ENCODE data around the gene TBL3.

Gene TBL3

GRCh38 chr16:2019518-2019920 is 47.7 kb downstream of the TBL3 start, which contains the start of gene NPW:
TSS of gene NPW (plus strand) at chr16:2019785.
- Histone ChIP-seq H3K4me2 (ENCODE audit: low read depth, low read length) (no peak within 1 kb of the TSS), H3K4me1 (ENCODE audit: low read length) (peaks cover 5% of the 10 kb centered on the region; the same call in 1 of the 2 replicates), H3K27me3 (replicated peaks; ENCODE audit: insufficient read depth, low read length) (peaks cover 29% of the 10 kb centered on the region), H3K27ac (ENCODE audit: low read length) (no peak within 1 kb of the TSS), H3K9me3 (replicated peaks; ENCODE audit: insufficient read depth, low read length) (no peaks in the 10 kb centered on the region), H2AFZ (ENCODE audit: low read length) (no peak within 1 kb of the TSS), H3K9me2 (replicated peaks; ENCODE audit: insufficient read depth, low read length) (no peaks in the 10 kb centered on the region), H4K20me1 (ENCODE audit: insufficient read depth, low read length) (no peaks in the 10 kb centered on the region), H3F3A (ENCODE audit: insufficient read depth, low read length) (no peaks in the 10 kb centered on the region), H3K9ac (ENCODE audit: low read length) (no peak within 1 kb of the TSS), H3K36me3 (replicated peaks; ENCODE audit: insufficient read depth, low read length) (no peaks in the 10 kb centered on the region), H3K4me3 (ENCODE audit: low read length) (no peak within 1 kb of the TSS), H3K79me2 (ENCODE audit: low read length) (no peaks in the 10 kb centered on the region)
- TF ChIP-seq EZH2 (optimal IDR thresholded peaks at IDR 0.05; ENCODE audit: low read depth, low read length) (no peak), EZH2phosphoT487 (IDR thresholded peaks at IDR 0.05; ENCODE audit: low read length) (no peak), CTCF (IDR thresholded peaks at IDR 0.05; ENCODE audit: low read length) (no peak)
- DNase-seq = no peak

DNA sequence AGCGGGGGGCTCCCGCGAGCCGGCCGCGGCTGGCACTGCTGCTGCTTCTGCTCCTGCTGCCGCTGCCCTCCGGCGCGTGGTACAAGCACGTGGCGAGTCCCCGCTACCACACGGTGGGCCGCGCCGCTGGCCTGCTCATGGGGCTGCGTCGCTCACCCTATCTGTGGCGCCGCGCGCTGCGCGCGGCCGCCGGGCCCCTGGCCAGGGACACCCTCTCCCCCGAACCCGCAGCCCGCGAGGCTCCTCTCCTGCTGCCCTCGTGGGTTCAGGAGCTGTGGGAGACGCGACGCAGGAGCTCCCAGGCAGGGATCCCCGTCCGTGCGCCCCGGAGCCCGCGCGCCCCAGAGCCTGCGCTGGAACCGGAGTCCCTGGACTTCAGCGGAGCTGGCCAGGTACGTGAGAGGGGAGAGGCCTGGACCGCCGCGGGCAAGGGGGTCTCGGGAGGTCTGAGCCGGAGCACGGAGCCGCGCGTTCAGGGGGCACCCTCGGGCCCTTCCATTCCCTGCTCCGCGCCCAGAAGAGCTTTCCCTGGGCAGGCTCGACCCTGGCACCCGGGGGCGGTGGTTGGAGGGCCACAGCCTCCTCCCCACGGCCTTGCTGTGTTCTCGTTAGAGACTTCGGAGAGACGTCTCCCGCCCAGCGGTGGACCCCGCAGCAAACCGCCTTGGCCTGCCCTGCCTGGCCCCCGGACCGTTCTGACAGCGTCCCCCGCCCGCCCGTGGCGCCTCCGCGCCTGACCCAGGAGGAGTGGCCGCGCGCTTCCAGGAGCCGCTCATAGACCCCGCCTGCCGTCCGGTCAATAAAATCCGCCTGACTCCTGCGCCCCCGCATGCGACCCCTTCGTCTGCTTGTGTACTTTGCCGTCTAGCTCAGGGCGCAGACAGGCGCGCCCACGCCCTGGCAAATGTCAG is 48.3 kb downstream of the TBL3 start:
- H3K9ac ChIP-seq (ENCODE audit: low read length) = no peak overlapping the region
- peaks cover 29% of the 10 kb centered on the region for H3K27me3 ChIP-seq (replicated peaks; ENCODE audit: insufficient read depth, low read length)
- no peak overlapping the region for H2AFZ ChIP-seq (ENCODE audit: low read length)
- no peaks in the 10 kb centered on the region for H4K20me1 ChIP-seq (ENCODE audit: insufficient read depth, low read length)
- no peak overlapping the region for H3K4me3 ChIP-seq (ENCODE audit: low read length)
- H3K27ac ChIP-seq (ENCODE audit: low read length) = no peak overlapping the region
- no peaks in the 10 kb centered on the region for H3K9me3 ChIP-seq (replicated peaks; ENCODE audit: insufficient read depth, low read length)
- H3F3A ChIP-seq (ENCODE audit: insufficient read depth, low read length) = no peaks in the 10 kb centered on the region
- no peaks in the 10 kb centered on the region for H3K79me2 ChIP-seq (ENCODE audit: low read length)
- H3K9me2 ChIP-seq (replicated peaks; ENCODE audit: insufficient read depth, low read length) = no peaks in the 10 kb centered on the region
- H3K36me3 ChIP-seq (replicated peaks; ENCODE audit: insufficient read depth, low read length) = no peaks in the 10 kb centered on the region
- TF ChIP-seq CTCF (IDR thresholded peaks at IDR 0.05; ENCODE audit: low read length) = no peak
- TF ChIP-seq EZH2 (optimal IDR thresholded peaks at IDR 0.05; ENCODE audit: low read depth, low read length) = no peak
- TF ChIP-seq EZH2phosphoT487 (IDR thresholded peaks at IDR 0.05; ENCODE audit: low read length) = no peak
- peaks cover 5% of the 10 kb centered on the region; the same call in 1 of the 2 replicates for H3K4me1 ChIP-seq (ENCODE audit: low read length)
- H3K4me2 ChIP-seq (ENCODE audit: low read depth, low read length) = no peak overlapping the region
- DNase-seq = no peak

DNA sequence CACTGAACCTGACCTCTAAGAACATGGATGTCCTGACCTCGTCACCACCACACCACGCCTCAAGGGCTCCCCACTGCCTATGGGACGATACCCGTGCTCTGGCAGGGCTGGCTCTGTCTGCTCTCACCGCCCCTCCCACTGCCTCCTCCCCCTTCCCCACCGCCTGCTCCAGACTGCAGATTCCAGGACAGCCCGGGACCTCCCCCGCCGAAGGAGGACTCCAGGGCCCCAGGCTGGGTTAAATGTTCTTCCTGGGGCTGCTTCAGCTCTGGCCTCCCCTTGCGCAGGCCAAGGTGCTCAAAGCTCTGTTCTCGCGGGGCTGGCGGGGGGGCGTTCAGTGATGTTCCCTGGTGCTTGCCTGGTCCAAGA is 50.9 kb downstream of the TBL3 start:
- H3K36me3 ChIP-seq (replicated peaks; ENCODE audit: insufficient read depth, low read length) = no peaks in the 10 kb centered on the region
- no peaks in the 10 kb centered on the region for H3K9me2 ChIP-seq (replicated peaks; ENCODE audit: insufficient read depth, low read length)
- peak; percentile 27 for DNase-seq
- peak overlapping the region; percentile 92 for H2AFZ ChIP-seq (ENCODE audit: low read length)
- no peaks in the 10 kb centered on the region for H3K9me3 ChIP-seq (replicated peaks; ENCODE audit: insufficient read depth, low read length)
- no peaks in the 10 kb centered on the region for H4K20me1 ChIP-seq (ENCODE audit: insufficient read depth, low read length)
- peaks cover 47% of the 10 kb centered on the region for H3K27me3 ChIP-seq (replicated peaks; ENCODE audit: insufficient read depth, low read length)
- no peak overlapping the region for H3K27ac ChIP-seq (ENCODE audit: low read length)
- TF ChIP-seq EZH2phosphoT487 (IDR thresholded peaks at IDR 0.05; ENCODE audit: low read length) (no peak), CTCF (IDR thresholded peaks at IDR 0.05; ENCODE audit: low read length) (no peak), EZH2 (optimal IDR thresholded peaks at IDR 0.05; ENCODE audit: low read depth, low read length) (no peak)
- peak overlapping the region; percentile 61 for H3K4me3 ChIP-seq (ENCODE audit: low read length)
- H3F3A ChIP-seq (ENCODE audit: insufficient read depth, low read length) = no peaks in the 10 kb centered on the region; the same call in 1 of the 2 replicates
- no peaks in the 10 kb centered on the region for H3K79me2 ChIP-seq (ENCODE audit: low read length)
- H3K4me1 ChIP-seq (ENCODE audit: low read length) = peaks cover 5% of the 10 kb centered on the region; the same call in 1 of the 2 replicates
- peak overlapping the region; percentile 98 for H3K4me2 ChIP-seq (ENCODE audit: low read depth, low read length)
- peak overlapping the region; percentile 27; the same call in 1 of the 2 replicates for H3K9ac ChIP-seq (ENCODE audit: low read length)

All from MM.1S (cell line).